ENCODE measurements around the gene UBE2E3.

DNA sequence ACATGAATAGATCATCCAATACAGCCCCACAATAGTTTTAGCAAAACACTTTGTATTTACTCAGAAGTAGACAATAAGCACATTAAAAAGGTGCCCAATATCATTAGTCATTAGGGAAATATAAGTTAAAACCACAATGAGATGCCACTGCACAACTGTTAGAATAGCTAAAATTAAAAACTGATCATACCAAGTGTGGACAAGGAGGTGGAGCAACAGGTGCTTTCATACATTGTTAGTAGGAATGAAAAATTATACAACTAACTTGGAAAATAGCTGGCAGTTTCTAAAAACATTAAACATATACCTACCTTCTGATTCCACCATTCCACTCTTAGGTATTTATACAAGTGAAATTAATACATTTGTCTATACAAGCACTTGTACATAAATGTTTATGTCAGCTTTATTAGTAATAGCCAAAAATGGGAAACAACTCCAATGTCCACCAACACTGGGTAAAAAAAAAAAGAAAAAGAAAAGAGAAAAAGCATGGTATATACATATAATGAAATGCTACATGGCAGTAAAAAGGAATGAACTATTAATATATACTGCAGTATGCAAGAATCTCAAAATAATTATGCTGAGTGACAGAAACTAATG, 27.6 kb upstream of the UBE2E3 start:
- no peak for TF ChIP-seq POLR2AphosphoS5 (IDR thresholded peaks at IDR 0.05; ENCODE audit: borderline replicate concordance, low read depth, low read length)
- no peak for TF ChIP-seq FOXP2 (optimal IDR thresholded peaks at IDR 0.05; ENCODE audit: control extremely low read depth, extremely low read length, insufficient read depth)
